ENCODE data around the gene SLC6A13. TPM values are rescaled to one million over a fixed set of nuclear protein-coding genes. Genes with fewer than 3 reads are reported as not detected.

The SLC6A13 gene
- total RNA-seq, 1 donor from 2014 or later, result not detected

GRCh38 chr12:264269-264668 lies 1.6 kb upstream of the SLC6A13 start:
- Histone ChIP-seq H3K4me3 (no peak overlapping the region), H3K36me3 (no peaks in the 10 kb centered on the region), H3K27ac (no peak overlapping the region), H3K27me3 (no peaks in the 10 kb centered on the region), H3K4me1 (no peaks in the 10 kb centered on the region), H3K9me3 (no peaks in the 10 kb centered on the region)
- no peak for DNase-seq (ENCODE audit: low spot score in 2 of 2)
- intact Hi-C loops (cut with DNase I), result no loop called here
- TF ChIP-seq CTCF (IDR thresholded peaks at IDR 0.05), result no peak

- Histone ChIP-seq H3K4me1 (no peaks in the 10 kb centered on the region), H3K36me3 (no peaks in the 10 kb centered on the region), H3K27me3 (no peaks in the 10 kb centered on the region), H3K4me3 (no peak overlapping the region), H3K27ac (no peak overlapping the region), H3K9me3 (no peaks in the 10 kb centered on the region)
- no peak for DNase-seq (ENCODE audit: low spot score in 2 of 2)
- intact Hi-C loops (cut with DNase I), result no loop called here
- no peak for TF ChIP-seq CTCF (IDR thresholded peaks at IDR 0.05)
These were observed 938 bp upstream of the SLC6A13 start for GRCh38 chr12:263574-263973.

- H3K9me3 ChIP-seq, result no peaks in the 10 kb centered on the region
- H3K27me3 ChIP-seq, result no peaks in the 10 kb centered on the region
- intact Hi-C loops (cut with DNase I), result no loop called here
- no peaks in the 10 kb centered on the region for H3K4me1 ChIP-seq
- DNase-seq (ENCODE audit: low spot score in 2 of 2), result no peak
- no peak for TF ChIP-seq CTCF (IDR thresholded peaks at IDR 0.05)
- no peak overlapping the region for H3K4me3 ChIP-seq
- H3K36me3 ChIP-seq, result no peaks in the 10 kb centered on the region
- H3K27ac ChIP-seq, result no peak overlapping the region
These were observed 523 bp downstream of the SLC6A13 start for GRCh38 chr12:262113-262512.

- Histone ChIP-seq H3K27ac (no peak overlapping the region), H3K36me3 (no peaks in the 10 kb centered on the region), H3K4me1 (no peaks in the 10 kb centered on the region), H3K9me3 (no peaks in the 10 kb centered on the region), H3K27me3 (no peaks in the 10 kb centered on the region), H3K4me3 (no peak overlapping the region)
- TF ChIP-seq CTCF (IDR thresholded peaks at IDR 0.05), result no peak
- intact Hi-C loops (cut with DNase I), result no loop called here
- DNase-seq (ENCODE audit: low spot score in 2 of 2), result no peak
These were observed 4.9 kb downstream of the SLC6A13 start for GRCh38 chr12:257521-258321.

GRCh38 chr12:256958-257357 lies 5.7 kb downstream of the SLC6A13 start:
- Histone ChIP-seq H3K4me1 (no peaks in the 10 kb centered on the region), H3K27me3 (no peaks in the 10 kb centered on the region)

More at GRCh38 chr12:256958-257357, 5.7 kb downstream of the SLC6A13 start:
- intact Hi-C loops (cut with DNase I), result no loop called here
- H3K27ac ChIP-seq, result no peak overlapping the region
- no peak for DNase-seq (ENCODE audit: low spot score in 2 of 2)
- no peak for TF ChIP-seq CTCF (IDR thresholded peaks at IDR 0.05)
- H3K4me3 ChIP-seq, result no peak overlapping the region
- H3K36me3 ChIP-seq, result no peaks in the 10 kb centered on the region
- H3K9me3 ChIP-seq, result no peaks in the 10 kb centered on the region
